IPS-NIHi7 (cell line): ENCODE measurements around the gene HSPBP1.

Experiments
- DNase-seq: peaks from one replicate; pipeline ENCODE4 v3.0.0; 2012; ENCODE audit warnings: mixed read lengths; ENCODE audit errors: extremely low spot score

The HSPBP1 gene

GRCh38 chr19:55304980-55305379 lies 25.1 kb upstream of the HSPBP1 start:
- peak; percentile 73 for DNase-seq

GRCh38 chr19:55304279-55304978 lies 24.5 kb upstream of the HSPBP1 start:
- peak; percentile 76 for DNase-seq

- DNase-seq, result no peak
Observed at GRCh38 chr19:55303477-55303876, 23.6 kb upstream of the HSPBP1 start.

GRCh38 chr19:55302318-55302703 lies 22.4 kb upstream of the HSPBP1 start:
- DNase-seq, result no peak

GRCh38 chr19:55301459-55302317 lies 21.8 kb upstream of the HSPBP1 start:
- peak; percentile 98 for DNase-seq

GRCh38 chr19:55300886-55301458 lies 21.1 kb upstream of the HSPBP1 start:
- no peak for DNase-seq

GRCh38 chr19:55299991-55300390 lies 20.1 kb upstream of the HSPBP1 start:
- no peak for DNase-seq

GRCh38 chr19:55297267-55297666 lies 17.4 kb upstream of the HSPBP1 start:
- no peak for DNase-seq

- no peak for DNase-seq
Observed at GRCh38 chr19:55289117-55289796, 9.3 kb upstream of the HSPBP1 start.

GRCh38 chr19:55287361-55288079 lies 7.6 kb upstream of the HSPBP1 start:
- no peak for DNase-seq

- no peak for DNase-seq
Observed at GRCh38 chr19:55285229-55285890, 5.5 kb upstream of the HSPBP1 start.

GRCh38 chr19:55284405-55285058 lies 4.6 kb upstream of the HSPBP1 start:
- DNase-seq, result no peak

- peak; percentile 76 for DNase-seq
Observed at GRCh38 chr19:55283548-55284377, 3.9 kb upstream of the HSPBP1 start, which contains the start of gene BRSK1. Gene BRSK1 (plus strand): TSS chr19:55283997. CDS start chr19:55284443, 446 bp downstream.

GRCh38 chr19:55279340-55279739 lies 570 bp downstream of the HSPBP1 start:
- no peak for DNase-seq

- no peak for DNase-seq
Observed at GRCh38 chr19:55278391-55279135, 1.3 kb downstream of the HSPBP1 start.

- DNase-seq, result no peak
Observed at GRCh38 chr19:55277494-55277893, 2.4 kb downstream of the HSPBP1 start.

GRCh38 chr19:55276720-55277430 lies 3.0 kb downstream of the HSPBP1 start:
- DNase-seq, result no peak
